ENCODE data around the gene OR10H1.
"Not testable (repeated sequence)": the region's sequence is repeated elsewhere in the genome, so short reads cannot be mapped to it uniquely, and the experiment has no call there.

The OR10H1 gene

DNA sequence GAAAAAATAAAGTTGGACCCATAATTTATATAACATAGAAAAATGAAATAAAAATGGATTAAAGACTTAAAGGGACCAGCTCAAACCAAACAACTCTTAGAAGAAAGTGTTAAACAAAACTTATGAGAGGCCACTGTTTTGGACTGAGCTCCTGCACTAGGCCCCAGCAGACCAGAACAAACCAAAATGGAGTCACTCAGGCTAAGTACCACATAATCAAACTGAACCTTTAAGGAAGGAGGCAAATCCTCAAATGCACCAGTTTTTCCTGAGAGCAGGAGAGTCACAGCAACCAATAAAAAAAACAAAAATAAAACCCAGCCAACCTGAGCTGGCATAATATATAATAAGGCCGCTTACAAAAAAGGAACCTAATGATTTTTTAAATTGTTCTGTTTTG is 10.3 kb upstream of the OR10H1 start:
- TF ChIP-seq, protein P1, sequence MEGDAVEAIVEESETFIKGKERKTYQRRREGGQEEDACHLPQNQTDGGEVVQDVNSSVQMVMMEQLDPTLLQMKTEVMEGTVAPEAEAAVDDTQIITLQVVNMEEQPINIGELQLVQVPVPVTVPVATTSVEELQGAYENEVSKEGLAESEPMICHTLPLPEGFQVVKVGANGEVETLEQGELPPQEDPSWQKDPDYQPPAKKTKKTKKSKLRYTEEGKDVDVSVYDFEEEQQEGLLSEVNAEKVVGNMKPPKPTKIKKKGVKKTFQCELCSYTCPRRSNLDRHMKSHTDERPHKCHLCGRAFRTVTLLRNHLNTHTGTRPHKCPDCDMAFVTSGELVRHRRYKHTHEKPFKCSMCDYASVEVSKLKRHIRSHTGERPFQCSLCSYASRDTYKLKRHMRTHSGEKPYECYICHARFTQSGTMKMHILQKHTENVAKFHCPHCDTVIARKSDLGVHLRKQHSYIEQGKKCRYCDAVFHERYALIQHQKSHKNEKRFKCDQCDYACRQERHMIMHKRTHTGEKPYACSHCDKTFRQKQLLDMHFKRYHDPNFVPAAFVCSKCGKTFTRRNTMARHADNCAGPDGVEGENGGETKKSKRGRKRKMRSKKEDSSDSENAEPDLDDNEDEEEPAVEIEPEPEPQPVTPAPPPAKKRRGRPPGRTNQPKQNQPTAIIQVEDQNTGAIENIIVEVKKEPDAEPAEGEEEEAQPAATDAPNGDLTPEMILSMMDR (IDR thresholded peaks at IDR 0.05), result no peak
- no peak overlapping the region for H3K27ac ChIP-seq
- no peak overlapping the region for H3K4me3 ChIP-seq
- no peak for DNase-seq (ENCODE audit: low spot score)

DNA sequence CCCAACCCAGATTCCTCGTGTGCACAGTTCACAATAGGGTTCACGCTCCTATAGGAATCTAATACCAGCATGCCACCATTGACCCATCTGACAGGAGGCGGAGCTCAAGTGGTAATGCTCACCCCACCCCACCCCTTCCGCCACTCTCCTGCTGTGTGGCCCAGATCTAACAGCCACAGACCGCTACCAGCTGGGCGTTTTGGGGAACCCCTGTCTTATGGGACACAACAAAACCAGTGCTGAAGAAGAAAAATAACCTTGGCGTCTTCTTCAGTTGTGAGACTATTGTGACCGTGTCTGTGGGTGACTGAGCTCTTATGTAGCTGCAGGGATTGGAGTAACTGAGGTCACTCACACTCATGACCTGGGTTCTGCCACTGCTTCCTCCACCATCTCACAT is 5.2 kb upstream of the OR10H1 start:
- H3K27ac ChIP-seq, result no peak overlapping the region
- no peak overlapping the region for H3K4me3 ChIP-seq
- TF ChIP-seq, protein P1 (IDR thresholded peaks at IDR 0.05), result no peak
- DNase-seq (ENCODE audit: low spot score), result no peak

DNA sequence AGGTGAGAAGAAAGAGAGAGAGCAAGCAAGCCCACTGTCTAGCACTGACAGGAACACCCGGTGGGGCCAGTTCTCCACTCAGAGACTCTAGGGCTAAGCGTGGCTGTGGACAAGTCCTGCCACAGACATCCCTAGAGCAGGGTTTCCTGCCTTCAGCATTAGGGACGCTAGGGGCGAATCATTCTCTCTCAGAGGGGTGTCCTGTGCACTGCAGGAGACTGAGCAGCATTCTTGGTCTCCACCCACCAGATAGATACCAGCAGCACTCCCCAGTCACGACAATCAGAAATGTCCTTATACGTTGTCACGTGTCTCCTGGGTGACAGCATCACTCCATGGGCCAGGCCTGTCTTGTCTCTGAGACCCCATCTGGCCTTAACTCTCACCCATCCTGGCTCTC is 1.5 kb downstream of the OR10H1 start:
- no peak for DNase-seq (ENCODE audit: low spot score)
- H3K27ac ChIP-seq, result no peak overlapping the region
- TF ChIP-seq, protein P1 (IDR thresholded peaks at IDR 0.05), result no peak
- H3K4me3 ChIP-seq, result no peak overlapping the region

DNA sequence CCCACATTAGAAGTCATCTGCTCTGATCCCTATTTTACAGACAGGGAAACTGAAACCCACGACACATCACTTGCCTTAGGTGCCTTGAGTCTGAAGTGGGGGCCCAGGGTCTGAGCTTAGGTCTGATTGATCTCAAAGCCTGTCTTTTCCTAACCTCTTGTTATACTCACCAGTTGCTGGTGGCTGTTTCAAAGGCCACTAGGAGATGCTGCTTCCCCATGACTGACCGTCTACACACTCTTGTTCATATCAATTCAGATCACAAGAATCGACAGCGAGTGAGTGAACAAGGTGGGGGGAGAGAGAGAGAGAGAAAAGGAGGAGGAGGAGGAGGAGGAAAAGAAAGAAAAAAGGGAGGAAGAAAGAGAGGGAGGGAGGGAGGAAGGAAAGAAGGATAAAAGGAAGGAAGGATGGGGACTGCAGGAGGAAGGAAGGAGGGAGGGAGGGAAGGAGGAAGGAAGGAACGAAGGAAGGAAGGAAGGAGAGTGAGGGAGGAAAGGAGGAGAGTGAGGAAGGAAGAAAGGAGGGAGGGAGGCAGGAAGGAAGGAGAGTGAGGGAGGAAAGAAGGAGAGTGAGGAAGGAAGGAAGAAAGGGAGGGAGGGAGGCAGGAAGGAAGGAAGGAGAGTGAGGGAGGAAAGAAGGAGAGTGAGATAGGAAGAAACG is 3.3 kb downstream of the OR10H1 start:
- no peak for DNase-seq (ENCODE audit: low spot score)
- Histone ChIP-seq H3K4me3 (no peak overlapping the region), H3K27ac (no peak overlapping the region)
- TF ChIP-seq, protein P1 (IDR thresholded peaks at IDR 0.05), result no peak

DNA sequence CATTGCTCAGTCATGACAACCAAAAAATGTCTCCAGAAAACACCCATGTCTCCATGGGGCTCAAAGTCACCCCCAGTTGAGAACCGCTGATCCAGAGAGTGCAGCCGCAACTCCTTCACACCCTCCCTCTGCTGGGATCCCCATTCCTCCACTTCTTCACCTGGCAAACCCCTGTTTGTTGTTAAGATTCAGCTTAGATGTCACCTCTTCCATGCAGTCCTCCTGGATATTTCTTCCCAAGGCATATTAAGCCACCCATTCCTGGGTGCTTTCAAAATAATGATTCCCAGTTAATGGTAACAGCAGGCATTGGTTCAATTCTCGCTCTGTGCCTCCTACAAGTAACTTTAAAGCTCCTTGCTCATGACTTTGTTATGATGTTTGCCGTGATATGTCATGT is 4.0 kb downstream of the OR10H1 start:
- no peak overlapping the region for H3K27ac ChIP-seq
- no peak for DNase-seq (ENCODE audit: low spot score)
- H3K4me3 ChIP-seq, result no peak overlapping the region
- TF ChIP-seq, protein P1 (IDR thresholded peaks at IDR 0.05), result no peak

DNA sequence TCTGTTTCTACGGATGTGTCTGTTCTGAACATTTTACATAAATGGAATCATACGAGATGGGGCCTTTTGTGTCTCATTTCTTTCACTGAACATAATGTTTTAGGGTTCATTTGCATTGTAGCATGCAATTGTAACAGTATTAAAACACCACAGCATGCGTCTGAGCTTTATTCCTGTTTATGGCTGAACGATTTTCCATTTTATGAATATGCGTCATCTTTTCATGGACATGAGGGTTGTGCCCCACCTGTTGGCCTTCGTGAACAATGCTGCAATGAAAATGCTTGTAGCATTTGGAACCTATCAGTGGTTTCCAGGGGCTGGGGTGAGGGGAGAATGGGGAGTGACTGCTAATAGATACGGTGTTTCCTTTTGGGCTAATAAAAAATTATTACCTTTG is 5.1 kb downstream of the OR10H1 start:
- TF ChIP-seq, protein P1 (IDR thresholded peaks at IDR 0.05), result no peak
- no peak overlapping the region for H3K4me3 ChIP-seq
- no peak overlapping the region for H3K27ac ChIP-seq
- no peak for DNase-seq (ENCODE audit: low spot score)

DNA sequence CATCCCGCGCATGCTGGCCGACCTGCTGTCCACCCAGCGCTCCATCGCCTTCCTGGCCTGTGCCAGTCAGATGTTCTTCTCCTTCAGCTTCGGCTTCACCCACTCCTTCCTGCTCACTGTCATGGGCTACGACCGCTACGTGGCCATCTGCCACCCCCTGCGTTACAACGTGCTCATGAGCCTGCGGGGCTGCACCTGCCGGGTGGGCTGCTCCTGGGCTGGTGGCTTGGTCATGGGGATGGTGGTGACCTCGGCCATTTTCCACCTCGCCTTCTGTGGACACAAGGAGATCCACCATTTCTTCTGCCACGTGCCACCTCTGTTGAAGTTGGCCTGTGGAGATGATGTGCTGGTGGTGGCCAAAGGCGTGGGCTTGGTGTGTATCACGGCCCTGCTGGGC is 21.2 kb downstream of the OR10H1 start:
- DNase-seq (ENCODE audit: low spot score); H3K27ac ChIP-seq; H3K4me3 ChIP-seq: not testable (repeated sequence)

Measured in coronary artery (tissue), 2 donors.